DND-41 (cell line): Measurements from ENCODE around the gene HYKK.

Experiments used
- CTCF ChIP-seq: IDR thresholded peaks from 2 replicates; pipeline ENCODE4 v1.5.1; 2012; ENCODE audit warnings: borderline replicate concordance, low read length, moderate library complexity, mild to moderate bottlenecking; ENCODE audit not compliant: poor library complexity, severe bottlenecking; ENCODE audit errors: extremely low read depth
- EZH2 ChIP-seq: IDR thresholded peaks from 3 replicates; pipeline ENCODE4 v1.6.1; 2012; ENCODE audit warnings: borderline replicate concordance, low read depth, mild to moderate bottlenecking, moderate library complexity, low read length, inconsistent platforms; ENCODE audit not compliant: severe bottlenecking

- TF ChIP-seq CTCF (no peak), EZH2 (no peak)
These were observed 895 bp downstream of the HYKK start for GRCh38 chr15:78508272-78508671.
